ENCODE measurements around the gene SPEN.
A peak's percentile ranks its signal among the peaks of the same experiment; 100 is the strongest.

Gene SPEN

GRCh38 chr1:15953294-15953771, 105.8 kb downstream of the SPEN start:
- no peak overlapping the region for H3K4me3 ChIP-seq (ENCODE audit: low read depth, low read length)
- DNase-seq (ENCODE audit: low read depth), result no peak
- no peak for TF ChIP-seq CTCF (IDR thresholded peaks at IDR 0.05; ENCODE audit: low read depth, low read length, missing control alignments)
- in situ Hi-C loops (cut with HindIII; ENCODE audit: low sequenced_read_pairs), result no loop called here

GRCh38 chr1:15953791-15954241, 106.3 kb downstream of the SPEN start:
- no peak for TF ChIP-seq CTCF (IDR thresholded peaks at IDR 0.05; ENCODE audit: low read depth, low read length, missing control alignments)
- no peak for DNase-seq (ENCODE audit: low read depth)
- no peak overlapping the region for H3K4me3 ChIP-seq (ENCODE audit: low read depth, low read length)
- in situ Hi-C loops (cut with HindIII; ENCODE audit: low sequenced_read_pairs), result no loop called here

GRCh38 chr1:15954316-15954715, 106.8 kb downstream of the SPEN start:
- TF ChIP-seq CTCF (IDR thresholded peaks at IDR 0.05; ENCODE audit: low read depth, low read length, missing control alignments), result no peak
- no peak for DNase-seq (ENCODE audit: low read depth)
- in situ Hi-C loops (cut with HindIII; ENCODE audit: low sequenced_read_pairs), result no loop called here
- H3K4me3 ChIP-seq (ENCODE audit: low read depth, low read length), result no peak overlapping the region

GRCh38 chr1:15955552-15955951, 108.0 kb downstream of the SPEN start:
- DNase-seq (ENCODE audit: low read depth), result no peak
- in situ Hi-C loops (cut with HindIII; ENCODE audit: low sequenced_read_pairs), result no loop called here
- H3K4me3 ChIP-seq (ENCODE audit: low read depth, low read length), result no peak overlapping the region
- no peak for TF ChIP-seq CTCF (IDR thresholded peaks at IDR 0.05; ENCODE audit: low read depth, low read length, missing control alignments)

- H3K4me3 ChIP-seq (ENCODE audit: low read depth, low read length), result no peak overlapping the region
- TF ChIP-seq CTCF (IDR thresholded peaks at IDR 0.05; ENCODE audit: low read depth, low read length, missing control alignments), result no peak
- DNase-seq (ENCODE audit: low read depth), result no peak
- in situ Hi-C loops (cut with HindIII; ENCODE audit: low sequenced_read_pairs), result no loop called here
Observed at GRCh38 chr1:15956150-15956549, 108.6 kb downstream of the SPEN start.

- in situ Hi-C loops (cut with HindIII; ENCODE audit: low sequenced_read_pairs), result no loop called here
Observed at GRCh38 chr1:15957221-15958095, 110.0 kb downstream of the SPEN start.

More at GRCh38 chr1:15957221-15958095, 110.0 kb downstream of the SPEN start:
- no peak overlapping the region for H3K4me3 ChIP-seq (ENCODE audit: low read depth, low read length)
- no peak for DNase-seq (ENCODE audit: low read depth)
- peak; percentile 48 for TF ChIP-seq CTCF (IDR thresholded peaks at IDR 0.05; ENCODE audit: low read depth, low read length, missing control alignments)

Measured in astrocyte of the cerebellum (primary cell).